HepG2 (cell line): ENCODE data around the gene SEC14L1. TPM values are rescaled to one million over a fixed set of nuclear protein-coding genes. Genes with fewer than 3 reads are reported as not detected.

Experiments
- ATAC-seq: fragments of 200-7000 bp; cut with Tn5 transposase; 3 replicates; pipeline ENCODE4 v1.9.1; 2020; ENCODE audit warnings: mild to moderate bottlenecking, moderate library complexity
- BruUV-seq: library from RNA; stranded (reverse); fragments of 400-500 nt; replicated peaks from 2 replicates; lab custom pipeline; 2021; lab: Mats Ljungman, UMichigan
- CTCF ChIA-PET: fragments of 300-600 bp; formaldehyde crosslinking; extraction: SDS; loops from one replicate; lab custom pipeline; 2021; ENCODE audit warnings: low total read pairs, inconsistent platforms, low intra/inter-chr PET ratio; lab: Yijun Ruan, JAX
- POLR2A ChIA-PET: fragments of 350-600 bp; sonication (Branson Sonifier 250); formaldehyde crosslinking; loops from one replicate; lab custom pipeline; 2020; ENCODE audit warnings: antibody characterized with exemption, inconsistent platforms; lab: Yijun Ruan, JAX
- DNase-seq: peaks from one replicate; pipeline ENCODE4 v3.0.0-alpha.2; 2015; ENCODE audit warnings: low spot score
- FAIRE-seq: peaks from 3 replicates; lab custom pipeline; 2011; peaks lifted over from hg19 to GRCh38; lab: Jason Lieb, UNC
- H2AFZ ChIP-seq: one replicate; pipeline ENCODE4 v1.6.1; 2011; ENCODE audit warnings: low read length, inconsistent platforms
- H3K27ac ChIP-seq: fragments of 300-600 bp; 3 replicates; pipeline ENCODE4 v1.8.0; 2011; ENCODE audit warnings: mixed run types, mild to moderate bottlenecking, mixed read lengths, low read length, inconsistent platforms; ENCODE audit not compliant: insufficient read depth; ENCODE audit errors: extremely low read length
- H3K27me3 ChIP-seq, 2 experiments: fragments of 200-600 bp in 1 of 2; 2 replicates in 1 of 2; 3 replicates in 1 of 2; pipeline versions ENCODE4 v1.6.0 to v1.8.0; 2011; ENCODE audit warnings: low read length in 2 of 2, mild to moderate bottlenecking in 2 of 2, moderate library complexity in 2 of 2, inconsistent platforms in 1 of 2; ENCODE audit not compliant: insufficient read depth in 2 of 2, control insufficient read depth in 1 of 2
- H3K36me3 ChIP-seq, 2 experiments: fragments of 200-600 bp in 1 of 2; replicated peaks in 1 of 2; 2 replicates in 1 of 2; 3 replicates in 1 of 2; pipeline versions ENCODE4 v1.5.1 to v1.8.0; 2011; ENCODE audit warnings: low read length in 2 of 2, inconsistent platforms in 1 of 2; ENCODE audit not compliant: insufficient read depth in 2 of 2, control insufficient read depth in 1 of 2
- H3K4me1 ChIP-seq: 2 replicates; pipeline ENCODE4 v1.5.1; 2012; ENCODE audit warnings: low read length, inconsistent platforms; ENCODE audit not compliant: insufficient read depth
- H3K4me2 ChIP-seq: 2 replicates; pipeline ENCODE4 v1.6.0; 2011; ENCODE audit warnings: low read depth, low read length, inconsistent platforms
- H3K4me3 ChIP-seq, 3 experiments: fragments of 200-600 bp in 1 of 3; sonication (generic), shearing (Covaris generic) in 1 of 3; replicated peaks in 1 of 3; 2 replicates each; pipeline ENCODE4 v1.5.1; 2011 to 2016; ENCODE audit warnings: low read length in 3 of 3, inconsistent platforms in 2 of 3, low read depth in 2 of 3, mild to moderate bottlenecking in 2 of 3, control low read depth in 1 of 3, mixed read lengths in 1 of 3; ENCODE audit not compliant: insufficient read depth in 1 of 3
- H3K79me2 ChIP-seq: one replicate; pipeline ENCODE4 v1.6.1; 2011; ENCODE audit warnings: low read length, inconsistent platforms; ENCODE audit not compliant: insufficient read depth
- H3K9ac ChIP-seq: 2 replicates; pipeline ENCODE4 v1.6.0; 2011; ENCODE audit warnings: mild to moderate bottlenecking, low read depth, low read length, inconsistent platforms; ENCODE audit not compliant: insufficient read depth
- H3K9me3 ChIP-seq: 2 replicates; pipeline ENCODE4 v1.5.1; 2012; ENCODE audit warnings: mild to moderate bottlenecking, low read length
- H4K20me1 ChIP-seq: 2 replicates; pipeline ENCODE4 v1.6.0; 2011; ENCODE audit warnings: inconsistent platforms, mild to moderate bottlenecking, low read length, moderate library complexity; ENCODE audit not compliant: insufficient read depth
- MAFF ChIP-seq: IDR thresholded peaks from 2 replicates; pipeline ENCODE4 v1.6.1; 2011; ENCODE audit warnings: low read depth, low read length, improper control_type of control experiment
- MAFK ChIP-seq, 2 experiments: IDR thresholded peaks in 1 of 2; conservative IDR thresholded peaks in 1 of 2; 2 replicates each; pipeline ENCODE4 v1.6.1; 2011; ENCODE audit warnings: improper control_type of control experiment in 2 of 2, low read length in 2 of 2
- NCOA1 ChIP-seq: sonication (generic); formaldehyde crosslinking; IDR thresholded peaks from 2 replicates; pipeline ENCODE4 v1.9.0; 2021; ENCODE audit warnings: missing genetic modification reagents
- NKX3-1 ChIP-seq: sonication (generic); formaldehyde crosslinking; IDR thresholded peaks from 2 replicates; pipeline ENCODE4 v1.5.0; 2020; ENCODE audit warnings: missing genetic modification reagents
- RXRB ChIP-seq: IDR thresholded peaks from 2 replicates; pipeline ENCODE4 v1.6.1; 2016; ENCODE audit warnings: borderline replicate concordance, missing genetic modification reagents, missing compliant biosample characterization
- ZNF24 ChIP-seq: fragments of 450-650 bp; IDR thresholded peaks from 2 replicates; pipeline ENCODE4 v1.6.1; 2017; ENCODE audit warnings: antibody characterized with exemption, mild to moderate bottlenecking
- ZNF280D ChIP-seq: sonication (generic); formaldehyde crosslinking; IDR thresholded peaks from 2 replicates; pipeline ENCODE4 v1.5.1; 2020; ENCODE audit warnings: mild to moderate bottlenecking, missing genetic modification reagents
- ZNF562 ChIP-seq: sonication (generic); formaldehyde crosslinking; IDR thresholded peaks from 2 replicates; pipeline ENCODE4 v1.8.0; 2022; ENCODE audit warnings: missing genetic modification reagents, borderline replicate concordance
- WGBS: methylation state at CpG from one replicate; pipeline ENCODE4 v1.1.6; 2017; ENCODE audit warnings: low lambda C conversion rate; 5-methylcytosine and 5-hydroxymethylcytosine counted together
- in situ Hi-C: cut with HindIII; loops from 2 replicates; pipeline ENCODE4 v1.10.0; 2017; ENCODE audit warnings: low pct_unique_long_range_greater_than_20kb; ENCODE audit not compliant: extremely low pct_ligation_motif_present
- intact Hi-C: fragments of 100-400 bp; cut with micrococcal nuclease; formaldehyde crosslinking; loops from one replicate; pipeline ENCODE4 v1.10.0; 2022; ENCODE audit not compliant: unreplicated experiment
- polyA plus RNA-seq, 8 experiments: library from polyadenylated mRNA; depleted of rRNA in 3 of 8; stranded (reverse) in 7 of 8; unstranded in 1 of 8; fragments of >200 nt; fragmentation: Illumina TruSeq in 4 of 8; extraction: Trizol in 4 of 8; gene quantifications; 2 replicates each; pipeline versions ENCODE4 v1.2.1 to v1.2.3, GENCODE V29; 2011 to 2016; ENCODE audit warnings: low read depth in 4 of 8, missing spikeins in 1 of 8, mixed read lengths in 1 of 8; ENCODE audit not compliant: insufficient read depth in 1 of 8
- total RNA-seq, 5 experiments: library from RNA; depleted of rRNA; stranded (reverse); fragments of >200 nt; fragmentation: Illumina TruSeq; extraction: Trizol; gene quantifications; 2 replicates each; pipeline ENCODE4 v1.2.3, GENCODE V29; 2016; ENCODE audit warnings: low read depth in 1 of 5
- TF ChIP-seq, protein P1 (sequence below): sonication (generic); formaldehyde crosslinking; IDR thresholded peaks from 2 replicates; pipeline ENCODE4 v1.4.0; 2020; ENCODE audit warnings: missing genetic modification reagents

SEC14L1 gene
- total and polyA plus RNA-seq, 2 of the 13 experiments (the other 11 are each of a cell fraction or from before 2014, with no cell fraction given), result 26.3 to 43.9 TPM

- Histone ChIP-seq H3K27ac (no peak overlapping the region), H3K4me1 (peaks cover 58% of the 10 kb centered on the region), H4K20me1 (peaks cover 1% of the 10 kb centered on the region; the same call in 1 of the 2 replicates), H3K9me3 (peaks cover 21% of the 10 kb centered on the region), H2AFZ (no peak overlapping the region), H3K4me2 (no peak overlapping the region), H3K9ac (no peak overlapping the region), H3K27me3 (no peaks in the 10 kb centered on the region), H3K79me2 (peaks cover 48% of the 10 kb centered on the region), H3K4me3 (no peak overlapping the region), H3K36me3 (peaks cover 2 to 29% of the 10 kb centered on the region in 2 experiments)
- in situ Hi-C loops (no loop called here), intact Hi-C loops (no loop called here)
- ATAC-seq (no peak), FAIRE-seq (no peak), DNase-seq (no peak)
- 89% methylated on average over 1 of the region's 1 CpG for WGBS
- no peak for TF ChIP-seq NCOA1 (CRISPR knock-in tag)
- no peak for TF ChIP-seq ZNF24
- TF ChIP-seq RXRB, result no peak
- TF ChIP-seq, protein P1, sequence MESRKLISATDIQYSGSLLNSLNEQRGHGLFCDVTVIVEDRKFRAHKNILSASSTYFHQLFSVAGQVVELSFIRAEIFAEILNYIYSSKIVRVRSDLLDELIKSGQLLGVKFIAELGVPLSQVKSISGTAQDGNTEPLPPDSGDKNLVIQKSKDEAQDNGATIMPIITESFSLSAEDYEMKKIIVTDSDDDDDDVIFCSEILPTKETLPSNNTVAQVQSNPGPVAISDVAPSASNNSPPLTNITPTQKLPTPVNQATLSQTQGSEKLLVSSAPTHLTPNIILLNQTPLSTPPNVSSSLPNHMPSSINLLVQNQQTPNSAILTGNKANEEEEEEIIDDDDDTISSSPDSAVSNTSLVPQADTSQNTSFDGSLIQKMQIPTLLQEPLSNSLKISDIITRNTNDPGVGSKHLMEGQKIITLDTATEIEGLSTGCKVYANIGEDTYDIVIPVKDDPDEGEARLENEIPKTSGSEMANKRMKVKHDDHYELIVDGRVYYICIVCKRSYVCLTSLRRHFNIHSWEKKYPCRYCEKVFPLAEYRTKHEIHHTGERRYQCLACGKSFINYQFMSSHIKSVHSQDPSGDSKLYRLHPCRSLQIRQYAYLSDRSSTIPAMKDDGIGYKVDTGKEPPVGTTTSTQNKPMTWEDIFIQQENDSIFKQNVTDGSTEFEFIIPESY (CRISPR knock-in tag), result no peak
- no TSS peak for BruUV-seq
- ChIA-PET POLR2A (interaction anchor here (2.7 kb wide), 1 partner anchor 25 kb away, joined by 8 read pairs; the partner anchor contains the start of gene SEC14L1), CTCF (no interaction called here)
Measured at GRCh38 chr17:77165577-77165976, 24.8 kb downstream of the SEC14L1 start.

DNA sequence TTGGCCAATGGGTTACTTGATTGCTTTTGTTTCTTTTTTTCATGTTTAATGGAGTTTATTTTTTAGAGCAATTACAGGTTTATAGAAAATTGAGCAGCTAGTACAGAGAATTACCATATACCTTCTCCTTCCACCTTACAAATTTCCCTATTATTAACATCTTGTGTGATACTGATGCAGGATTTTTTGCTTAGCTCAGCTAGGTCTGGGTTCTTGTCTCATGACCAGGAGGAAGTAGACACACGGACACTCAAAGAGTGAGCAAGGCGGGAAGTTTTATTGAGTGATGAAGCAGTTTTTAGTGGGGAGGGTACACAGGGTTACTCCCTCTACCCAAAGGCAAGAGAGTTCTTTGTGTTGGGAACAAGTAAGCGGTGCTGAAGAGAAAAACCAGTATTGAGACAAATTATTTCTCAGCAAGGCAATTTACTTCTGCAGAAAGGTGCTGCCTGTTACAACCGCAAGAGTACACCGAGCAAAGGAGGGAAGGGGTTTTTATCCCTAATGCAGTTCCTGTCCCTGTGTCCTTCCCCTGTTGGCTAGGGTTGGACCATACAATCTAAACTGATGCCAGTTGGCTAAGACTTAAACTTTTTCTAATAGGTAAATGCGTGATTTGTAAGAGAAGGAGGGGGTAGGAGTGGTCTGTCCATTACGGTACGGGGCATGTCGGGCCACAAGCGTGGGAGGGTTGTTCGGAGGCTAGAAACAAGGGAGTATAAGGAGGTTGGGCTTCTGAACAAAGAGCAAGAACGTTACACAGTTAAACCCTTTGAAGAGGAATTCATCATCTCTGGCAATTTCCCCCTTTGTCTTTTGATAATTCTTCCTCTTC, 26.9 kb downstream of the SEC14L1 start:
- H3K27ac ChIP-seq, result no peak overlapping the region
- in situ Hi-C loops, result no loop called here
- H3K79me2 ChIP-seq, result peaks cover 48% of the 10 kb centered on the region
- H3K4me3 ChIP-seq, result no peak overlapping the region
- H3K9me3 ChIP-seq, result peaks cover 21% of the 10 kb centered on the region
- CTCF ChIA-PET, result no interaction called here
- peaks cover 2 to 29% of the 10 kb centered on the region in 2 experiments for H3K36me3 ChIP-seq
- H2AFZ ChIP-seq, result no peak overlapping the region
- no peak overlapping the region for H3K4me2 ChIP-seq
- intact Hi-C loops, result loop anchor here (2.0 kb wide), 1 partner anchor 21 kb away; no protein-coding TSS in a partner anchor
- 0 out of 2 replicates have a peak, but pooled peaks have one; percentile 9 for TF ChIP-seq MAFF
- peak; percentile 56; the same call in 1 of the 2 replicates for TF ChIP-seq ZNF280D (CRISPR knock-in tag)
- no peak for TF ChIP-seq NKX3-1 (CRISPR knock-in tag)
- peak; percentile 10 to 68; a peak in 2 of 4 replicates for TF ChIP-seq MAFK (conservative IDR thresholded peaks at IDR 0.05 in 1 of 2, IDR thresholded peaks at IDR 0.05 in 1 of 2; ENCODE audit: low read length in 2 of 2)
- peak; percentile 96 for TF ChIP-seq ZNF562 (CRISPR knock-in tag)
- FAIRE-seq (no peak), ATAC-seq (no peak), DNase-seq (no peak)
- no peaks in the 10 kb centered on the region for H4K20me1 ChIP-seq
- 98% methylated on average over 12 of the region's 12 CpGs for WGBS
- POLR2A ChIA-PET, result no interaction called here
- H3K27me3 ChIP-seq, result no peaks in the 10 kb centered on the region
- peaks cover 37% of the 10 kb centered on the region for H3K4me1 ChIP-seq
- BruUV-seq, result no TSS peak
- H3K9ac ChIP-seq, result no peak overlapping the region
